NCI-H2107 treated with DMSO at 0.1 percent for 48 hours (cell line): ENCODE results near the gene GEN1.

ENCODE experiments used
- DNase-seq: peaks from one replicate; lab custom pipeline; 2025; ENCODE audit not compliant: unreplicated experiment; lab: John Stamatoyannopoulos, UW

GEN1 gene

DNA sequence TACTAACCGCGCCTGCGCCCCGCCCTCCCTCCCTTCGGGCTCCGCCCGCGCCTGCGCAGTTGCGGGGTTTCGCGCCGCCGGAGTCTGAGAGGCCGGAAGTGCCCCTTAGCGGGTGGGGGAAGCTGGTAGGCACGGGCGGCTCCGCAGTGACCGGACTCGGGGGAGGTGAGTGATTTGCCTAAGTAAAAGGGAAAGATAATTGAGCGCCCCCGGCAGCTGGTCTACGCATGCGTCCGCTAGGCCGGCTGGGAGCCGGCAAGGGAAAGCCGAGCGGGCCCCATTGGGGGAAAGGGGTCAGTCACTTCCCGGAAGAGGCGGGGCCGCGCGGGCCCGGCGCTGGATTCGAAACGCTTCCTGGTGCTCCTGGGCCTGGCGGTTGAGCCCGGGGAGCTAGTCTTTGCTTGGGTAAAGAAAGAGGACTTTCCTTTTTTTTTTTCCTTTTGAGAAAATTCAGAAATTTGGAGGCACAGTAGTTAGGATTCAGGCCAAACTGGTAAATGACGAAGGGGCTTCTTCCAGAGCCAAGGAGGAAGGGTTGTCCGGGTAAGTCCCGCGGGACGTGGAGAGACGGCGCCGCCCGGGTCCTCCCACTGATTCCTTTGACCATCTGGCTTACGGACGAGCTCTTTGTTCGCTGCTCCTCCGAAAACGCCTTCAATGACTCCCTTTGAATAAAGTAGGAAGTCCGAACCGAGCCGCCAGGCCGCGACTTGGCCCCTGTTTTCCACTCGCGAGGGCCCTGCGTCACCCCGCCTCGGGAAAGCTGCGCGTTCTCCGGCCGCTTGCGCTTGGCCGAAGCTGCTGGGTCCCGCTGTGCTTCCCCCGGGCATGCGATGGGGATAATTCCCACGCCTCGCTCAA, at the start of gene GEN1, which contains the start of gene SMC6:
Gene GEN1 (plus strand): TSS at position 336 of the 861 bp plus-strand sequence. CDS start 5,806 bp downstream, outside the sequence.
Gene SMC6 (minus strand): TSS at position 8 of the 861 bp plus-strand sequence. CDS start 7,864 bp downstream, outside the sequence.
- peak; percentile 83 for DNase-seq

GRCh38 chr2:17706845-17707244, 47.1 kb upstream of the GEN1 start:
- no peak for DNase-seq

DNA sequence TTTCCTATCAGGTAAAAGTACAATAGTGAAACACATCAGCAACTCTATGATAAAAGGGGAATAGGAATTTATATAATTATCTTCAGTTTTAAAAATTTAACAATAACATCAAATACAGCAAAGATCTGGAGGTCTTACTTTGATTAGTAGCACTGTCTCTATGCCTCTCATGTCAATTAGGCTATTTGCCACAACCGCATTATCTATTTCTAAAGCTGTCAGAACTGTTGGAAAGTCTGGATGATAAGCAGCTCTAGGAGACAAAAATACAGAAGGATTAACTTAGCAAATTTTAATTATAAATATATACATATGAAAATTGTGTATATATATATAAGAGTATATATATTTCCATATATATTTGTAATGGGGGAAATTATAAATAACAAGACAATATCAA, 45.4 kb upstream of the GEN1 start:
- DNase-seq: no peak

DNA sequence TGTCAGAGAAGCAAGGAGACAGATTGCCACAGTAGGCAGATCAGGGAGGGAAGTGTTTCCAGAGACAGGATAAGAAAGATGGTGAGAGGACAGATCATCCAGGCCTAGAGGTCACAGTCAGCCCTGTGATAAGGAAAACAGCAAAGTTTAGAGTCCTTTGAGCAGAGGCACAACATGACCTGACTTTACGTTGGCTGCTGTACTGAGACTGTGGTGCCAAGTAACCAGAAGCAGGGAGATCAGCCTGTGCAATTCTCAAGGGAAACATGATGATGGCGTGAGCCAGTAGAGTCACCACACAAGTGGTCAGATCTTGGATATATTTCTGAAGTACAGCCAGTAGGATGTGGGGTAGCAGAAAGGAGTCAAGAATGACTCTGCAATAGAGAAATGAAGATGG, 44.0 kb upstream of the GEN1 start:
- DNase-seq: no peak

- DNase-seq: no peak
These were observed 43.2 kb upstream of the GEN1 start for GRCh38 chr2:17710547-17711248.

DNA sequence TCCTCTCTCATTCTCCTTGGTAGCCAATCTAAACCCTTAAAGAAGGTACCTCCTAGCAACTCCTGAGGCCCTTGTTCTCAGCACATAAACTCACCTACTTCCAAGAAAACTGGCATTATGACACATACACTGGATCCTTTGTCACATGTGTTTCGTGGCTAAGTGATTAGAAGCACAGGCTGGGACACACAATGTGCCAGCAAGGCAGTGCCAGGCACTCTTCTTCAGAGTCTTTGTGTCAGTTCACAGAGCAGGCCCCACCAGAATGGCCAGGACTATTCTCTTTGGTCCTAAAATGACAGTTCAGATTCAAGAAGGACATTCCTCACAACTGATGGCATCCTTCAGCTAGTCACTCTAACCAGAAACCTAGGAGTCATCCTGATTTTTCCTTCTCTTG, 40.6 kb upstream of the GEN1 start:
- no peak for DNase-seq

DNA sequence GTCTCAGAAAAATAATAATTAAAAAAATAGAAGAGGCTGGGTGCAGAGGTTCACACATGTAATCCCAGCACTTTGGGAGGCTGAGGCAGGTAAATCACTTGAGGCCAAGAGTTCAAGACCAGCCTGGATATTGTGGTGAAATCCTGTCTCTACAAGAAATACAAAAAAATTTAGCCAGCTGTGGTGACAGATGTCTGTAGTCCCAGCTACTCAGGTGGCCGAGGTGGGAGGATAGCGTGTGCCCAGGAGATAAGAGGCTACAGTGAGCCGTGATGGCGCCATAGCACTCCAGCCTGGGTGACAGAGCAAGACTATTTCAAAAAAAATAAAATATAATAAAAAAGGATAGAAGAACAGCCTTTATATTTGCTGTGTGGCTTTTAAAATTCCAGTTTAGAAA, 36.3 kb upstream of the GEN1 start:
- no peak for DNase-seq

- no peak for DNase-seq
These were observed 35.2 kb upstream of the GEN1 start for GRCh38 chr2:17718689-17719088.

GRCh38 chr2:17719562-17720371, 34.2 kb upstream of the GEN1 start:
- DNase-seq: no peak

DNA sequence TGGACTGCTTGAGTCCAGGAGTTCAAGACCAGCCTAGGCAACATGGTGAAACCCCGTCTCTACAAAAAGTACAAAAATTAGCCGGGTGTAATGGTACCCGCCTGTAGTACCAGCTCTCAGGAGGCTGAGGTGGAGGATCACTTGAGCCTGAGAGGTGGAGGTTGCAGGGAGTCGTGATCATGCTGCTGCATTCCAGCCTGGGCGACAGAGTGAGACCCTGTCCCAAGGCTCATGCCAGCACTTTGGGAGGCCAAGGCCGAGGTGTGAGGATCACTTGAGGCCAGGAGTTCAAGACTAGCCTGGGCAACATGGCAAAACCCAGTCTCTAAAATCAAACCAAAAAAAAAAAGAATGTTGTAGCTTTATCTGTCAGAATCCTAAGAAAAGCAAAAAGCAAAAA, 25.7 kb upstream of the GEN1 start:
- no peak for DNase-seq

DNA sequence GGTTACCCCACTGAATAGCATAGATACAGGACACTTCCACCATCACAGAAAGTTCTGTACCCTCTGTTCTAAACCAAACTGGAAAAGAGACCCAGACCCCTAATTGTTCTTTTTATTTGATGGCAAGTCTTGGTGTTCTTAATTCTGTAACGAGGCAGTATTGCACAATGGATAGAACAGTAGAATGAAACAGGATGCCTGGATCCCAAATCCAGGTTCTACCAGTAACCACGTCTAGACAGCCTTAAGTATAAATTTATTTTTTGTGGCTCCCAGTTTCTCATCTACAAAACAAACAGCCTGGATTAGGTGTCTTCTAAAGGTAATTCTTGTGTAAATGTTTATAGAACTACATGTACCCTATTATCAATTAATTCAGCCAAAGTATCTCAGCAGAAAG, 24.1 kb upstream of the GEN1 start:
- DNase-seq: no peak

DNA sequence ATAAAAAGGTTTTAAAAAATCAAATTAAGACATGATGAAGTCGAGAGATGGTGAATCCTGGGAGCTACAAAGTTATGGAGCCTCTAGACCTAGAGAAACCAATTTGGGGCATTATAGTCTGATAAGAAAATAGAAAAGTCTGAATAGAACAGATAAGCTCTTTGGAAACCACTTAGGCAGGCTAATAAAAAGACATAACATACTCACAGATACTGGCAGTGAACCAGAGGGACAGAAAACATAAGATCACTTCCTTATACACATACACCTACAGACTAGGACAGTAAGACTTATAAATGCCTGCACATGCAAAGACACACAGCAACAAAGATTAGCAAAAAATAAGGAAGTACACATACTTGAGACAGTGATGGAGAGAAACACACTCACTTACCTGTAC, 20.3 kb upstream of the GEN1 start:
- DNase-seq: no peak

DNA sequence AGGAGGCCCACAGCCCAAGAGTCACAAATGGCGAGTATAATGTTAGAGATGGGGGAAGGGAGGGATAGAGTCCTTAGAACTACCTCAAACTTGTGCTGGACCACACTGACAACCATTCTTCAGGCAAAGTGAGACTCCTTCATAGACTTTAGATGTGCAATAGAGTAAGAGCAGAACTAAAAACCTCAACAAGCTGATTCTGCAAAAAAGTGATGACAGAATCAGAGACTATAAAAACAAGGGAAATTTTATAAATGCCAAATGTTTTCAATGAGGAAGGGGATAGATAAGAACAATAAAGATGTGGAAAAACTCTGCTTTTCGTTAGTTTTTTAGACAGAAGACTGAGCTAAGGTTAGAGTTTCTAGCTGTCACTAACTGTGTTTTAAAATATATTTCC, 18.1 kb upstream of the GEN1 start:
- no peak for DNase-seq

DNA sequence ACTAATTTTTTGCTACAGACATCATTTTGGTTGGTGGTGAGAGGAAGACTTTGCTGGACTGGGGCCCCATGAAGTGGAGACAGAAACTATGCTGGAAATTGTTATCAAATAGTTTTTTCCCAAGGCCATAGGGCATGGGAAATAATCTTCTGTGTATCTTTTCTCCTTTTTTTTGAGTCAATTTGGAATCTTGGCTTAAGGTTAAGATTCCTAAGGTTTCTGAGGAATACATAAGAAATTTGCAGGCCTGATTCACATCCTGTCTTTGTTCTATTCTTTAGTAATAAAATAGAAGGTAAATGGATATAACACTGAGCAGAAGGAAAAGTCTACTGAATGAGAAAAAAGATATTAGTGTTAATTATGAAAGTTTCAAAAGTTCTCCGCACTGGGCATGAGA, 16.9 kb upstream of the GEN1 start:
- no peak for DNase-seq

- DNase-seq: no peak
These were observed 13.7 kb upstream of the GEN1 start for GRCh38 chr2:17740203-17740602.

GRCh38 chr2:17747684-17748452, 6.1 kb upstream of the GEN1 start:
- DNase-seq: no peak

DNA sequence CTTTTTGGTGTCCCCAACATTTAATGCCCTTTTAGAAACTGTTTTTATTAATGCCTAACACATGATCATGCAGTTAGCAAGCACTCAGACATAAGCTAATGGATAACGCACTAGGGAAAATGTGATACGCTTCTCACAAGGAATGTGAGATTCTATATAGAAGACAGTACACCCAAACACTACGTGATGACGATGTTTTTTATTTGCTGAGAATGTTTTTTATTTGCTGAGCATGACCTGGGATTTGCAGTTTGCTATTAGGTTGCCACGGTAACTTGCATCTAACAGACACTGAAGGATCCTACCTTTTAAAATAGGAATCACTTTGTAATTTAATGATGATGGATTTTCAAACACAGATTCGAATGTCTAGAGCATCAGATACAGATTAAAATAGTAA, 5.2 kb upstream of the GEN1 start:
- no peak for DNase-seq

DNA sequence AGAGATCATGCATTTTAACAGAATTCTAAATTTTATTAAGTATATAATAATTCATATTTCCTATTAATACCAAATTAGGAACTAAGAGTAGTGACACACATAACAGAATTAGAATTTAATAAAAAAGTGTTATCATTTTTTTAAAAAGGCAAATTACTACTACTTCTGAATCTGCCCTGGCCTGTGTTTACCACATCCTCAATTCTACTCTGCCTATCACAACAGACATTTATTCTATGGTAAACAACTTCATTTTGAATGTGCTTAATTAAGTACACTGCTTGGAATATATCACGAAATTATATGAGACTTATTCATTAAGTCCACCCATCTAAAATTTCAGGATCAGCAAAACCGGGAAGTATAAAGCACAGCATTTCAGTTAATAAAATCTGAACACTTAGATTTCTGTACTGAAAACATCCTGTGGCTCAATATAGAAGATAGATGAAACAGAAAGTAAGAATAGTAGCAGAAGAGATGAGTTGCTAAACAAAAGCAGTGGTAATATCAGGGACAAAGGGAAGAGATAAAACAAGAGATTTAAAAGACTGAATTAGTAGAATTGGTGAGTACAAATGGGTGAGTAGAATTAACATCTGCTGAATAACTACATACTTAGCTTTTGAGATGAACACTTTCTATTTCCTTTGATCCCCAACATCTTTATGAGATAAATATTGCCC, 4.0 kb upstream of the GEN1 start:
- DNase-seq: no peak

DNA sequence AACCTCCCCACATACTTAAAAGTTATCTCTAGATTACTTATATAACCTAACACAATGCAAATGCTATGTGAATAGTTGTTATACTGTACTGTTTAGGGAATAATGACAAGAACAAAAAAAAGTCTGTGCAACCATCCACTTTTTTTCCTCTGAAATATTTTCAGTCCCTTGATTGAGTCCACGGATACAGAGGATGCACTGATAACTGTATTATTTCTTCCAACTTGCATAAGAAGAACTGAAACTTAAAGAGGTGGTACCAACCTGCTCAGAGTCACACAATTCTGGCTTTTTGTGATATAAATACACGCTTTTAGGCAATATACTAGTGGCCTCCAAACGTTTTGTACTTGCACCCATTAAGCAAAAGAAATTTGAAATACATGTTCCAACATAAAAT, 1.7 kb upstream of the GEN1 start:
- DNase-seq: no peak
